GM13976 (cell line): ENCODE results near the gene PPM1G.

Experiments used
- DNase-seq: peaks from one replicate; pipeline ENCODE4 v3.0.0; 2012; ENCODE audit warnings: low spot score
- CTCF ChIP-seq: IDR thresholded peaks from 2 replicates; pipeline ENCODE4 v1.5.1; 2012; ENCODE audit warnings: borderline replicate concordance, mild to moderate bottlenecking; ENCODE audit not compliant: insufficient read depth; ENCODE audit errors: extremely low read depth, missing control alignments, control extremely low read depth
- in situ Hi-C: fragments of 300-500 bp; cut with MboI; formaldehyde crosslinking; loops from one replicate; pipeline ENCODE4 v1.12.0; 2022; ENCODE audit warnings: low sequenced_read_pairs, mixed read lengths, inconsistent platforms; ENCODE audit not compliant: unreplicated experiment

Gene PPM1G

GRCh38 chr2:27416151-27416550, 6.8 kb upstream of the PPM1G start:
- no peak for DNase-seq
- in situ Hi-C loops = no loop called here

GRCh38 chr2:27412419-27413152, 3.2 kb upstream of the PPM1G start:
- TF ChIP-seq CTCF = no peak
- no peak for DNase-seq

More at GRCh38 chr2:27416151-27416550, 6.8 kb upstream of the PPM1G start:
- TF ChIP-seq CTCF = no peak

GRCh38 chr2:27408601-27409320, 630 bp downstream of the PPM1G start:
- no peak for TF ChIP-seq CTCF
- peak; percentile 50 for DNase-seq

More at GRCh38 chr2:27412419-27413152, 3.2 kb upstream of the PPM1G start:
- in situ Hi-C loops = no loop called here

GRCh38 chr2:27407798-27408491, 1.4 kb downstream of the PPM1G start:
- DNase-seq = peak; percentile 31
- in situ Hi-C loops = no loop called here
- peak; percentile 7 for TF ChIP-seq CTCF

More at GRCh38 chr2:27408601-27409320, 630 bp downstream of the PPM1G start:
- in situ Hi-C loops = no loop called here

- no peak for TF ChIP-seq CTCF
- in situ Hi-C loops = no loop called here
Observed at GRCh38 chr2:27400348-27401135, 8.8 kb downstream of the PPM1G start.

GRCh38 chr2:27398962-27399361, 10.4 kb downstream of the PPM1G start:
- TF ChIP-seq CTCF = no peak
- in situ Hi-C loops = no loop called here
- DNase-seq = no peak

More at GRCh38 chr2:27400348-27401135, 8.8 kb downstream of the PPM1G start:
- no peak for DNase-seq
